ENCODE data around the gene ZBBX. TPM values are rescaled to one million over a fixed set of nuclear protein-coding genes. Genes with fewer than 3 reads are reported as not detected.

Gene ZBBX
- total and polyA plus RNA-seq, 2 of the 8 experiments (the other 6 are each of a cell fraction or from before 2014, with no cell fraction given), result 0.17 to 0.84 TPM

GRCh38 chr3:167225821-167226220, 154.3 kb downstream of the ZBBX start:
- Histone ChIP-seq H3K79me2 (ENCODE audit: control insufficient read depth in 1 of 2, insufficient read depth in 2 of 2, low read length in 2 of 2) (no peaks in the 10 kb centered on the region), H3K9me3 (ENCODE audit: insufficient read depth in 2 of 2, low read depth in 1 of 2, low read length in 1 of 2) (no peaks in the 10 kb centered on the region), H4K8ac (ENCODE audit: extremely low read depth, insufficient read depth, low read length) (no peak overlapping the region), H3K4me1 (replicated peaks in 1 of 4; ENCODE audit: control insufficient read depth in 3 of 4, insufficient read depth in 4 of 4, low read length in 3 of 4) (no peaks in the 10 kb centered on the region), H3K23me2 (ENCODE audit: low read depth, low read length) (no peaks in the 10 kb centered on the region), H3K14ac (ENCODE audit: insufficient read length) (no peak overlapping the region), H4K5ac (ENCODE audit: insufficient read length, low read depth, low read length) (no peak overlapping the region), H2BK15ac (ENCODE audit: low read length) (no peak overlapping the region), H4K91ac (replicated peaks; ENCODE audit: insufficient read length, low read length) (no peak overlapping the region), H3K36me3 (ENCODE audit: control insufficient read depth in 2 of 4, insufficient read depth in 4 of 4, low read length in 3 of 4) (no peaks in the 10 kb centered on the region), H3K4ac (replicated peaks; ENCODE audit: insufficient read length, low read depth, low read length) (no peak overlapping the region), H3K27ac (ENCODE audit: low read depth, low read length) (no peak overlapping the region), H3K18ac (ENCODE audit: extremely low read depth, low read length) (no peak overlapping the region), H4K20me1 (replicated peaks in 1 of 2; ENCODE audit: control insufficient read depth in 1 of 2, insufficient read depth in 2 of 2, low read length in 2 of 2) (no peaks in the 10 kb centered on the region), H3K56ac (replicated peaks; ENCODE audit: insufficient read length, low read depth, low read length) (no peak overlapping the region), H3K4me3 (ENCODE audit: extremely low read depth in 1 of 4, insufficient read depth in 2 of 4, low read depth in 3 of 4, low read length in 4 of 4) (no peak overlapping the region), H2BK5ac (ENCODE audit: low read depth, low read length) (no peak overlapping the region), H3K27me3 (replicated peaks in 1 of 4; ENCODE audit: control insufficient read depth in 3 of 4, extremely low read depth in 1 of 4, insufficient read depth in 3 of 4, low read length in 3 of 4) (no peaks in the 10 kb centered on the region), H3K79me1 (ENCODE audit: low read depth, low read length) (no peaks in the 10 kb centered on the region), H3K9ac (replicated peaks in 1 of 4; ENCODE audit: extremely low read depth in 1 of 4, low read depth in 3 of 4, low read length in 3 of 4) (no peak overlapping the region), H2BK20ac (ENCODE audit: low read length) (no peak overlapping the region), H2AK5ac (ENCODE audit: low read depth, low read length) (no peak overlapping the region), H3K23ac (ENCODE audit: insufficient read length) (no peak overlapping the region), H2AFZ (ENCODE audit: low read length) (no peak overlapping the region), H2BK12ac (ENCODE audit: low read depth, low read length) (no peak overlapping the region), H2BK120ac (replicated peaks; ENCODE audit: low read depth, low read length) (no peak overlapping the region), H3K4me2 (ENCODE audit: insufficient read depth in 1 of 2, low read depth in 2 of 2, low read length in 2 of 2) (no peak overlapping the region)
- 100% methylated on average over 1 of the region's 1 CpG; no CpG with 5 or more reads in 1 of the 2 experiments for WGBS, 2 experiments (ENCODE audit: extremely low coverage in 1 of 2, insufficient coverage in 1 of 2, insufficient read length in 1 of 2, insufficient replicate concordance in 2 of 2, low coverage in 1 of 2, low lambda C conversion rate in 2 of 2, missing lambda C conversion rate in 1 of 2)
- TF ChIP-seq NANOG (IDR thresholded peaks at IDR 0.05; ENCODE audit: insufficient read depth, low read depth, low read length, poor library complexity, severe bottlenecking), result no peak
- TF ChIP-seq CHD2 (IDR thresholded peaks at IDR 0.05; ENCODE audit: low read length), result no peak
- TF ChIP-seq CBX5 (IDR thresholded peaks at IDR 0.05; ENCODE audit: low read depth, low read length), result no peak
- DNase-seq (ENCODE audit: low read depth in 1 of 2, low spot score in 2 of 2) (no peak), FAIRE-seq (no peak)
- CTCF ChIA-PET (ENCODE audit: partially characterized antibody), result interaction anchor here (0.6 kb wide), 1 partner anchor 10 kb away, joined by 3 read pairs; no protein-coding TSS in a partner anchor
- POLR2A ChIA-PET (ENCODE audit: partially characterized antibody), result no interaction called here
